ENCODE data around the gene MED28.
"Not testable (repeated sequence)": the region's sequence is repeated elsewhere in the genome, so short reads cannot be mapped to it uniquely, and the experiment has no call there.

The MED28 gene, protein sequence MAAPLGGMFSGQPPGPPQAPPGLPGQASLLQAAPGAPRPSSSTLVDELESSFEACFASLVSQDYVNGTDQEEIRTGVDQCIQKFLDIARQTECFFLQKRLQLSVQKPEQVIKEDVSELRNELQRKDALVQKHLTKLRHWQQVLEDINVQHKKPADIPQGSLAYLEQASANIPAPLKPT

DNA sequence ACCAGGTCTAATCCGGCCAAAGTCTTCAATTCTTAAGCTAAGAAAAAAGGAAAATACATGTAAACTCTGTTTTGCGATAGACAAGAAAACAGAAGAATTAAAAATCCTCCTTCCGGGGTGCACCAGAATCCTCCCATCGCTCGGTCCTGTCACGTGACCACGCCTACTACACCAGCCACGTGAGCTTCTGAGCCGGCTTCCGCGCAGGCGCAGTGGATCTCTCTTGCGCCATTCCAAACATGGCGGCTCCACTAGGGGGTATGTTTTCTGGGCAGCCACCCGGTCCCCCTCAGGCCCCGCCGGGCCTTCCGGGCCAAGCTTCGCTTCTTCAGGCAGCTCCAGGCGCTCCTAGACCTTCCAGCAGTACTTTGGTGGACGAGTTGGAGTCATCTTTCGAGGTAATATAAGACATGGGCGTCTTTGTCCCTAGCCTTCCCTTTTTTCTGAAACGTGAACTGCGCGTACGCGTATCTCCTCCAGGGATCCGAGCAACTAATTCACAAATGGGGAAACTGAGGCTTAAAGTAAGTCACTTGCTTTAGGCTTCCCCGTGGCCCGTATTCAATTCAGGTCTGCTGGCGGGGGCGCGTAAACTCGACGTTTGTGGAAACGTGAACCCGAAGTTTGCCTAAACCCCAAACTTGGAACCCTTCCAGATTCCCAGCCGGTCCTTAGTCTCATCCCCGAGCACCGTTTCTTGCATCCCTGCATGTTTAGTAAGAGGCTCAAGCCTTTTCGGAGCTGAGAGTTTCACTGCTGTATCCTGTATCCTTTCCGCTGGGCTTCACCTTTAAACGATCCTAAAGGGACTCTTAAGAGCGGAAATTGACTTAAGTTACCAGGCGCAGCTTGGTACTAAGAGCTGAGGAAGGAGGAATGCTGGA lies at the start of gene MED28:
Gene MED28 (plus strand): TSS at position 226 of the 884 bp plus-strand sequence. CDS start 14 bp downstream, at position 240.
- peak; percentile 90 to 91 for DNase-seq (ENCODE audit: extremely low read depth in 1 of 2, low read depth in 1 of 2)

DNA sequence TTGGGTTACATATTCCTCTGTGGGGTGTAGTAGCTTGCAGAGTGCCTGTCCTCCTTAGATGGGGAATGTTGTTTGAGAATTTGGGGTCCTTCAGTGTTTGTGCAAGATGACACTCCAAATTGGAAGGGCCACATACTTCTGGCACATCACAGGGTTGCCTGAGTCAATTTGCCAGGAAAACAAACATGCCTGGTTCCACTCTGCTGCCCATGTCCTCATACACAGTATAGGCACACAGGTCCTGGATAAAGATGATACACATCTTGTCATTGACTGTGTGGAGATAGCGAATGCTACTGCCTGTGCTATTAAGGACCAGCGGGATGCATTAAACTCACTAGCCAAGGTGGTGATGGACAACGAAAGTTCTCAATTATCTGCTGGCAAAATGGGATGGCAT lies 48.6 kb upstream of the MED28 start:
- no peak for DNase-seq (ENCODE audit: extremely low read depth in 1 of 2, low read depth in 1 of 2)

DNA sequence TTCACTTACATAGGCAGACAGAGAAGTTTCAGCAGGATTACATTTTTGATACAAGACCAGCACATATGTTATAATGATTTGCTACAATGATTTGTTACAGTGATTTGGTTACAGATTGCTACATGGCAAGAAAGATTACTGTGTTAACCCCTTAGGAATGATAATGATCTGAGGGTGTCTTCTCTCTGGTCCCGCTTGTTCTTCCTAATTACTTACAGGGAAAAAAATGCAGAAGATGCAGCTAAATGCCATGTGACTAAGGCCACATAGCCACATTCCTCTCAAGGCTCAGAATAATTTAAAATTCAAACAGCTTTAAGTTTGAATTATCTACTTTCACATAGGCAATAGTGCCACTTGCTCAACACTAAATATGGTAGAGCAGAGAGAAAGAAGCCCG lies 47.2 kb upstream of the MED28 start:
- DNase-seq (ENCODE audit: extremely low read depth in 1 of 2, low read depth in 1 of 2): no peak

DNA sequence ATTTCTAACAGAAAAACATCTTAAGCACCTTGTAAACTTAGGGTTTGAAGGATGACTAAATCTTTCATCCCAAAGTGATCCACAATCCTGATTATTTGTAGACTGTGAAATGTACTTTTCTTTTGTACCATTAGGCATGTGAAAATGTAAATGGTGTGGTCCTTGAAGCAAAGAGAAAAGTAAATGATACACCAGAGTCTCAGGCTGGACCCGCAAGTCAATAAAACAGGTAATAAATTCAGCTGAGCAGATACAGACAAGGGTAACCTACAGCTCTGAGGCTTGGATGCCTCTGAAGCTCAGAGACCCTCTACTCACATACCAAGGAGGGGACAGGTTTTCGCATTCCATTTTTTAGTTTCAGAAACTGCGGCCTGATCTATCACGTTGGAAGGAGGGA lies 40.2 kb upstream of the MED28 start:
- no peak for DNase-seq (ENCODE audit: extremely low read depth in 1 of 2, low read depth in 1 of 2)

DNA sequence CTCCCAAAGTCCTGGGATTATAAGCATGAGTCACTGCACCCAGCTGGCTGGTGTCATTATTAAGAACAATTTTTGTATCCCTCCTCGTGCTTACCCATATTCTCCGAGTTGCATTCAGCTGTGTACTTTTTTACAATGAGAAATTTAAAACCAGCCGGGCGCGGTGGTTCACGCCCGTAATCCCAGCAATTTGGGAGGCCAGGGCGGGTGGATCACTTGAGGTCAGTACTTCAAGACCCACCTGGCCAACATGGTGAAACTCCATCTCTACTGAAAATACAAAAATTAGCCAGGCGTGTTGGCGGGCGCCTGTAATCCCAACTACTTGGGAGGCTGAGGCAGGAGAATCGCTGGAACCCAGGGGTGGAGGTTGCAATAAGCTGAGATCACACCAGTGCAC lies 39.3 kb upstream of the MED28 start:
- not testable (repeated sequence) for DNase-seq (ENCODE audit: extremely low read depth in 1 of 2, low read depth in 1 of 2)

DNA sequence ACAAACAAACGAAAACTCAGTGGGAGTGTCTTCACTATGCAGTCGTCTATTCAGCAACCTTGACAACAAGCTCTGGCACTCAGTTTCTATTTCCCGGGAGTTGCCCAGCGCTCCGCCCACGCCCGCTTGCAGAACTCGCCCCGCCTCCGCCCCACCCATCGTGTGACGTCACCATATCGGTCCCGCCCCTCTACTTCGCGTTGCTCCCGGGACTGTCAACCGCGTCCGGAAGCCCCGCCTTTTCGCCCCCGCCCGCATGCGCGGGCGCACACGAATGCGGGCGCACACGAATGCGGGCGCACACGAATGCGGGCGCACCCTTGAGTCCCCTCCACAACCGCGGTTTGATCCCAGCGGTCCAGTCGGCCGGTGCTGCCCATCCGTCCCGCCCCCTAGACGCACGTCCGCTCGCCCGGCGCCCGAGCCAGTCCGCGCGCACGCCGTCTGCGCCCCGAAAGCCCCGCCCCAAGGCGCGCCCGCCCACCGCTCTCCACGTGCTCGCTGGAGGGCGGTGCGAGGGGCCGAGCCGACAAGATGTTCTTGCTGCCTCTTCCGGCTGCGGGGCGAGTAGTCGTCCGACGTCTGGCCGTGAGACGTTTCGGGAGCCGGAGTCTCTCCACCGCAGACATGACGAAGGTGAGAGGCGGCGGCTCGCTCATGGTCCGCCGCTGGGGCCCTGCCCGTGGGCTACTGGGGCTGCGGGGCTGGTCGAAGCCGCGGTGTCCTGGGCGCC lies 37.3 kb upstream of the MED28 start, which contains the start of gene LAP3:
Gene LAP3 (plus strand): TSS at position 267 of the 733 bp plus-strand sequence. CDS start 268 bp downstream, at position 535.
- peak; percentile 96 to 99 for DNase-seq (ENCODE audit: extremely low read depth in 1 of 2, low read depth in 1 of 2)

DNA sequence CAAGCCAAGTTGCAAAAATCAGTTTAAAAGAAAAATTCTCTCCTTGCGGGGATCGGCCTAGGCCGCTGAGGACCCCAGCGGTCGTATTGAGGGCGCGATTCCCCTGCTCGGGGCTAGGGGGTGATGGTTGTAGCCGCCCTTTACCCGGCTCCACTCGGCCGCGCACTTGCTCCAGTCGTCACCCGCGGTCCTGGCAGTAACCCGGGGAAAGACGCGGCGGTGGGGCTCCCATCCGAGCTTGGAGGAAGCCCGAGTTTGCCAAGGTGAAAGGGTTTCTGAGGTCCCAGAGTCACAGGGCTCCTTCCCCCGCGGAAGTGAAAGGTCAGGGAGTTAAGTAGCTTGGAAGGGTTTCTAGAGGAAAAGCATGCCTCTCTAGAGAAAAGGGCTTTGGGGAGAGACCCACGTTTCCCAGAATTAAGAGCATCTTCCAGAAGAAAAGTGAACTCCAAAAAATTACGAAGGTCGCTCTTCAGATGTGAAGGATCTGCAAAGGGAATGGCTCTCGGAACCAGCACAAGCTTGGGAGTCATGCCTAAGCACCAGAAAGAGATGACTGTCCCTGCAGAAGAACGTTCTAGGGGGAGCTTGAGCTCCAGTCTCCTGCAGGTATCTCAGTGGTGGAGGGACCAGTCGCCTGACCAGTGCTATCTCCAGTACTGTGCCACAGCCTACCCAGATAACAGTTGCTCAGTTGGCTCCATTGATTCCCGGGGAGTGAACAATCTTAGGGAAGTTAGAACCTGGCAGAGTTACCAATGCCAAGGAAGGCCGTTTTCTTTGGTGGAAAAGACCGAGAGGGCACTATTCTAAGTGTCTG lies 36.6 kb upstream of the MED28 start:
- peak; percentile 4 to 18 for DNase-seq (ENCODE audit: extremely low read depth in 1 of 2, low read depth in 1 of 2)

DNA sequence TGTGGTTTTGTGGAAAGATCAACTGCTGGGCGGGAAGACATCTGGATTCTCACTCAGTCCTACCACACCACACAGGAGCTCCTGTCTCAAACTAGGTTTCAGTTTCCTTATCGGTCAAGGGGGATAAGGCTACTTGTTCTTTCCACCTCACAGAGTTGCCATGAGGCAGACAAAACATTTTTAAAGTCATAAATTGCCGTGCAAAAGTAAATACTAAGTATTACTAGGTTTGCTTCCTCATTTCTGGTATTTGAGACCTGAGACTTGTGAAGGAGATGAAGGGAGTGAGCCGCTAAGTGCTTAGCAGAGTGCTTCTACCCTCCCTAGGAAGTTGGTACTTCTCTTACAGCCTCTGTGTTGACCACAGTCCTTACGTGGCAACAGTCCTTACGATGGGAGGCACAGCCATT lies 36.0 kb upstream of the MED28 start:
- no peak for DNase-seq (ENCODE audit: extremely low read depth in 1 of 2, low read depth in 1 of 2)

DNA sequence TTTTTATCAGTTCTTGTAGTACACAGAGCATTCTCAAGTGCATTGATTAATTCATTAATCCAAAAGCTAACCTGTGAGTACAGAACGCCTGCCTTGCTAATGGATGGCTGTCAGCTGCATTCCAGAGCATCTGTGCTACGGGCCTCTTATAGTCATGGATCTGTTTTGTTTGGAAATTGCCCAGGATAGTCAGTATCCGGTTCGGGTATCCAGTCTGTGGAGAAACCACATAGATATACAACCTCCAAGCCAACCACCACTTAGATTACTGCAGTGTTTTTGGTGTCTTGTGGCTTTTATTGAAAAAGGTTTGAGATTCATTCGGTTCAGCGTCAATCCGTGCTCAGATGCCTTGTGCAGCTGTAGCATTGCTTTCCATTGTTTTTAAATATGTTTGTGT lies 33.5 kb upstream of the MED28 start:
- no peak for DNase-seq (ENCODE audit: extremely low read depth in 1 of 2, low read depth in 1 of 2)

DNA sequence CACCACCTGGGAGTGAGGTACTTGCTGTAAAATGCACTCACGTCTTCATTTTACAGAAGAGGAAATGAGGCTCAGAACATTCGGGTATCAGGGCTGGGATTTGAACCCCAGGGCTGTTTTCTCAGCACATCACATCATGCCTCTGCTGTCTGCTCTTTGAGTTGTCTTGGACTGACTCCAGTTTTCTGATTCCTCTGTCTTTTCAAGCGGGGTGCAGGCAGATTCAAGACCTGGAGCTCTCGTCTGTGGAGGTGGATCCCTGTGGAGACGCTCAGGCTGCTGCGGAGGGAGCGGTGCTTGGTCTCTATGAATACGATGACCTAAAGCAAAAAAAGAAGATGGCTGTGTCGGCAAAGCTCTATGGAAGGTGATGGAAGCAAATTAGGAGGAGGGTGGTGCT lies 31.2 kb upstream of the MED28 start:
- no peak for DNase-seq (ENCODE audit: extremely low read depth in 1 of 2, low read depth in 1 of 2)

DNA sequence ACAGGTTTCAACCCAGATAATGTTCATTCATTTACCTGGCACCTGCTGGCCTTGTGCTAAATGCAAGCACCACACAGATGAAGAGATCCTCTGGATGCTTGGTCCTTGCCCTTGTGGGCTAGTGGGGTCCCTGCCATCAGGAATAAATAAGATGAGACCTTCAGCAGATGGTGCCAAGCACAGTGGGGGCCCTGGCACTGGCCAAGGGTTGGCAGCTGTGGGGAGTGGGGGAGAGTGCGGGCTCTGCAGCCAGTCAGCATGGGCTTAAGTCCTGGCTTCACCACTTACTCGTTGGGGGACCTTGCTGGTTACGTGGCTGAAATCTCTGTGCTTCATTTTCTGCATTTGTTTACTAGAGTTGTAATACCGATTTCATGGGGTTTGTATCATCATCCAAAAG lies 30.5 kb upstream of the MED28 start:
- DNase-seq (ENCODE audit: extremely low read depth in 1 of 2, low read depth in 1 of 2): no peak

DNA sequence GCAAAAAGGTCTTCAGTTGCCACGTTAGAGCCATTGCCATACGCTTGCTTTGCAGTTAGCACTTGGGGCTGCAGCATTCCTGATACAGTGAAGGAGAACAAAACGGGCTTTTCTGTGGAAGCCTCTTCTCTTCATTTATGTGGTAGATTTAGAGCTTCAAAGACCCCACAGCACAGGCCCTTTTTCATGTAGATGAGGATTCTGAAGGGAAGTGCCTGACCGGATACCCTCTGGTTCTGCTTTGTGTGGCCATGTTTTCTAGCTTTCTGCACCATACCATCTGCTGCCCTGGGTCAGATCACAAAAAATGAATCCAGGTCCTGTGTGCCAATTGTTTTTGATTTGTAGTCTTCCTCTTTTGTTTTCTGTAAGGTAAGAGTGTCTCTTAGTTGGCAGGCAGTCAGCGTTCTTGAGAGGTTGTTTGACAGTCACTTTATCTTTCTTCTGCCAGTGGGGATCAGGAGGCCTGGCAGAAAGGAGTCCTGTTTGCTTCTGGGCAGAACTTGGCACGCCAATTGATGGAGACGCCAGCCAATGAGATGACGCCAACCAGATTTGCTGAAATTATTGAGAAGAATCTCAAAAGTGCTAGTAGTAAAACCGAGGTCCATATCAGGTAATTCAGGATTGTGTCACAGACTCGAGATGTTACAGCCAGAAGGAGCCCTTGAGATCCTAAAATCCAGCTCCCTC lies 29.8 kb upstream of the MED28 start:
- DNase-seq (ENCODE audit: extremely low read depth in 1 of 2, low read depth in 1 of 2): no peak

DNA sequence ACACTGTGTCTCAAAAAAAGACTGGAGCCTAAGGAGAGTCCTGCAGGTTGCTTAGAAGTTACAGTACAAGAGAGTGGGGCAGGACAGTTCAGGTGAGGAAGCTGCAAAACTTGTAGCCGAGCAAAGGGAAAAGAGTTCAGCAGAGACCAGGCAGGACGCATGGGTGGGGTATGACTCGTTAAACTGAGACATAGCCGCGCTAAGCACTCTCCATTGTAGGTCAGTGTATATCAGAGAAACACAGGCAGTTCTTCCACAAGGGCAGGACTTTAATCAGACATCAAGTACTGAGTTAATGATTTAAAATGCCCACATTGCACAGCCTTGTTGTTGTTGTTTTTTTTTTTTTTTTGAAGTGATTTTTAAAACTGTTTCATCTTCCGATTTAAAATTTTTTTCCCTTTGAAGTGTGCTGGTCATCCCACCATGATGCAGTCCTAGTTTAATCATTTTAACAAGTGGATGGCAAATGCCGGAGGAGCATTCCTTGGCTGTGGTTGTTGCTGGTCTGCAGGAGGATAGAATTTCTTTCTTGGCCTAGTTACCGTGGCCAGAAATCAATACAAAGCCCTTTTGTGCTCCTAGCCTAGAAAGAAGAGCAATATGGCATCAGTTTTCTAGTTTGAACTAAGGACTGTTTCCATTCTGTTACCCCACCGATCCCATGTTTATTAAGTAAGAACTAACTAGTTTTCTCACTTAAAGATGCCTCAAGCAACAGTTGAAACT lies 27.2 kb upstream of the MED28 start:
- DNase-seq (ENCODE audit: extremely low read depth in 1 of 2, low read depth in 1 of 2): no peak

DNA sequence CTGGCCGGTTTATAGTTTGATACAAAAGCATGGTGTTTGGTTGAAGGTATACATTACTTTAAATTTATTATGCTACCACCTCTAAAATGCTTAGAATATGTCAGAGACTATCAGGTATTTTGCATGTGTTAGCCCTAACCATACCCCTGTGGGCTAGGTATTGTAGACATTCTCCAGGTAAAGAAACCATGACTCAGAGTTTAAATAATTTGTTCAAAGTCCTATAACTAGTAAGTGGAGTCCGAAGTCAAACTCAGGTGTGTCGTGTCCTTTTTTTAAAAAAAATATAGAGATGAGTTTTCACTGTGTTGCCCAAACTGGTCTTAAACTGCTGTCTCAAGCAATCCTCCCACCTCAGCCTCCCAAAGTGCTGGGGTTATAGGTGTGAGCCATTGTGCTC lies 25.1 kb upstream of the MED28 start:
- DNase-seq (ENCODE audit: extremely low read depth in 1 of 2, low read depth in 1 of 2): no peak

DNA sequence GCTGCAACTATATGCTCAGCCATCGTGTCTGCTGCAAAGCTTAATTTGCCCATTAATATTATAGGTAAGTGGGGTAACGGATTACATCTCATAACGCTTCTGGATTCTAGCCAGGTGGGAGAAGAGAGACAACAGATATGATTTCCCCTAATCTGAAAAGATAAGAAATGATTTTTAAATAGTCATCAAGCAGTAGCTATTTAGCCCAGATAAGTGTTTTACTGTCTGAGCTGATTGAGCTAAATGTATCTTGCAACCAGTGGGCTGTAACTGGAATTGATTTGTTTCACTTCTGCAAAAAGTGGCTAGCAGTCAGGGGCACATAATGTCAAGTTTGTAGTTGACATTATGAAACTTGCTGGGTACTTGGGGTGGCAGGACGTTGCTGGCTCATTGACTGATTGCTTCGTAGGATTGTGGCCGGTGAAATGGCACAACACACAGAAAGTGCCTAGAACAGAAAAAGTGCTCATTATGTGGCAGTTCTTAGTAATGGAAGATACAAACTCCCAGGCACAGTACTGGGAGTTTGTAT lies 18.9 kb upstream of the MED28 start:
- no peak for DNase-seq (ENCODE audit: extremely low read depth in 1 of 2, low read depth in 1 of 2)

DNA sequence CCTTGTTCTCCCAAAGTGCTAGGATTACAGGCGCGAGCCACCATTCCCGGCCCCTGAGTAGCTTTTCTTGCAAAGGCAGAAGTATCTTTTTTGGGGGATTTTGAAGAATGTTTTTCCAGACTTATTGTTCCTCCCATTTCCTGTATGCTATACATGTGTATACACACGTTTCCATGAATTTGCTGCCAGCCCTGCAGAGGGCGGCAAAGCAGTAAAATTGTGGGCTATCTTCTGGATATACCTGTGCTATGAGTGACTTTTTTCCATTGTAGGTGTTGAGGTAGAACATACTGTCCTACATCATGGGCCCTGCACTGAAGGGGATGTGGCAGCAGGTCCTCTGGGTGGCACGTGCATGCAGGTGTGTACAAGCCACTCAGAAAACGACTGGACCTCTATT lies 16.9 kb upstream of the MED28 start:
- no peak for DNase-seq (ENCODE audit: extremely low read depth in 1 of 2, low read depth in 1 of 2)

DNA sequence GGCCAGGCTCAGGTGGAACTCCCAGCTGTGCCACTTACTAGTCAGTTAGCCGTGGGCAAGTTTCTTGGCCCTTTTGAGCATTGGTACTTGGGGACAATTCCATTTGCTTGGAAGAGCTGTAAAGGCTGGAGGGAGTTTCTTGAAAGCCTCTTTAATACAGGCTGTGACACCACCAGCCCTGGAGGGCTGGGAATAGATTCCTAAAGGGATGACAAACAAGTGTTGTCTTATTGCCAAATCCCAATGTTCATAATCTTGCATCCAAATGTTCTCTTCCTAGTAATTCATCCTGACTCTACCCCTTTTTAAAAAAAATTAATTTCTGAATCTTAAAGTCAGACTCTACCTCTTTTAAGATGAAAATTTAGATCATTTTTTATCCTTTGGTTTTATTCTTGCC lies 14.6 kb upstream of the MED28 start:
- no peak for DNase-seq (ENCODE audit: extremely low read depth in 1 of 2, low read depth in 1 of 2)

DNA sequence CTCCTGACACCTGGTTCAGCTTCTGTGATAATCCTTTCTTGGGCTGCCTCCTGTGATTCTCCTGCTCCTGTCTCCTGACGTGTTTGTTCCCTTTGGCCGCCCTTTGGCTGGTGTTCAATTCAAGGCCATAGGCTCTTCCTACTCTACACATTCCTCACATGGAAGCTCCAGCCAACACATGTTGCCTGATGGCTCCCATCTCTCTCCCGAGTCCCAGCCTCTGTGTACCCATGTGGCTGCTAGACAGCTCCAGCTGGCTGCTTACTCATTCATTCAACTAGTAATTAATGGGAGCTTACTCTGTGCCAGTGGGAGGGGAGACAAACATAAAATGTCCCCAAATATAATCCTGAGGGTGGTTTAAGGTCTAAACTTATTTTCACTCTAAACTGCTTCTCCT lies 9.2 kb upstream of the MED28 start:
- no peak for DNase-seq (ENCODE audit: extremely low read depth in 1 of 2, low read depth in 1 of 2)

DNA sequence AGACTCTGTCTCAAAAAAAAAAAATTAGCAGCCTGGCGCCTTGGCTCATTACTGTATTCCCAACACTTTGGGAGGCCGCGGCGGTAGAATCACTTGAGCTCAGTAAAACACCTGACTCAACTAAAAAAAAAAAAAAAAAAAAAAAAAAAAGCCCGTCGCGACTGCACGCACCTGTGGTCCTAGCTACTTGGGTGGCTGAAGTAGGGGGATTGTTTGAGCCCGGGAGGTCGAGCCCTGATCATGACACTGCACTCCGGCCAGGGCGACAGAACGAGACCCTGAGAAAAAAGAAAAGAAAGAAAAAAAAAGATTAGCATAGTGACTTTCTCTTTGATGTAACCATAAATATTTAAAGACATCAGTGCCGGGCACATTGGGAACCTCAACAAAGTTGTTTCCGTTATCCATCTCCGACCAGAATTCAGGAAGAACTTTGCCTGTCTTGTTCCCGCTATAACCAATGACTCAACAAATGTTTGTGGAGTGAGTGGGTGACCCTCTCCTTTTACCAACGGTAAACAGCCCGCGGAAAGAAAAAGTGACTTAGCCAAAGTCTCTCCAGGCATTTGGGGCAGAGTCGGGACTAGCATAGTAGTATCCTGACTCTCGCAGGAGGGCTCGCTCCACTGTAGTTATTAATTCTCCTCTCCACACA lies 553 bp upstream of the MED28 start:
- peak in 1 of 2 donors; percentile 1 for DNase-seq (ENCODE audit: extremely low read depth in 1 of 2, low read depth in 1 of 2)
